Liver (tissue), 9 donors: ENCODE data around the gene MCCD1. TPM values are rescaled to one million over a fixed set of nuclear protein-coding genes. Genes with fewer than 3 reads are reported as not detected.

Source experiments
- DNase-seq: peaks from one replicate; pipeline ENCODE4 v3.0.0-alpha.2; 2017; ENCODE audit warnings: low spot score
- H3K27ac ChIP-seq, 2 donors: one replicate each; pipeline ENCODE4 v1.7.0; 2013; ENCODE audit warnings: inconsistent platforms in 2 of 2, low read length in 2 of 2, control low read depth in 1 of 2, low read depth in 1 of 2, mild to moderate bottlenecking in 1 of 2
- H3K27me3 ChIP-seq, 4 donors: one replicate each; pipeline versions ENCODE4 v1.6.1 to v1.7.0; 2013; ENCODE audit warnings: low read length in 3 of 4, inconsistent platforms in 1 of 4, mild to moderate bottlenecking in 1 of 4, moderate library complexity in 1 of 4; ENCODE audit not compliant: control insufficient read depth in 4 of 4, insufficient read depth in 4 of 4
- H3K36me3 ChIP-seq, 4 donors: one replicate each; pipeline versions ENCODE4 v1.6.1 to v1.7.0; 2013; ENCODE audit warnings: low read length in 3 of 4, mild to moderate bottlenecking in 3 of 4, low read depth in 1 of 4, moderate library complexity in 1 of 4; ENCODE audit not compliant: control insufficient read depth in 4 of 4, insufficient read depth in 3 of 4
- H3K4me1 ChIP-seq, 4 donors: one replicate each; pipeline versions ENCODE4 v1.6.1 to v1.7.0; 2013; ENCODE audit warnings: low read length in 3 of 4, mild to moderate bottlenecking in 3 of 4, moderate library complexity in 1 of 4; ENCODE audit not compliant: control insufficient read depth in 4 of 4, insufficient read depth in 4 of 4
- H3K4me3 ChIP-seq, 3 donors: one replicate each; pipeline versions ENCODE4 v1.6.1 to v1.7.0; 2013; ENCODE audit warnings: low read length in 3 of 3, control low read depth in 1 of 3, low read depth in 1 of 3, mild to moderate bottlenecking in 1 of 3
- H3K9ac ChIP-seq, 2 donors: one replicate each; pipeline ENCODE4 v1.7.0; 2013; ENCODE audit warnings: low read length in 2 of 2, mild to moderate bottlenecking in 2 of 2, moderate library complexity in 2 of 2, control low read depth in 1 of 2, low read depth in 1 of 2
- H3K9me3 ChIP-seq, 4 donors: one replicate each; pipeline versions ENCODE4 v1.6.1 to v1.7.0; 2013; ENCODE audit warnings: low read length in 3 of 4; ENCODE audit not compliant: control insufficient read depth in 4 of 4
- ATF3 ChIP-seq: IDR thresholded peaks from 2 replicates; pipeline ENCODE4 v1.6.1; 2016; ENCODE audit warnings: antibody characterized with exemption
- CTCF ChIP-seq: fragments of 150-350 bp; IDR thresholded peaks from 2 replicates; pipeline ENCODE4 v1.5.1; 2017; ENCODE audit warnings: improper control_type of control experiment, low read depth, low read length; ENCODE audit not compliant: missing input control
- EGR1 ChIP-seq, 2 donors: IDR thresholded peaks; 2 replicates each; pipeline ENCODE4 v1.6.1; 2016 to 2018; ENCODE audit warnings: antibody characterized with exemption in 2 of 2, low read depth in 2 of 2
- FOXA1 ChIP-seq: IDR thresholded peaks from 2 replicates; pipeline ENCODE4 v1.6.1; 2016; ENCODE audit warnings: antibody characterized with exemption
- GABPA ChIP-seq, 2 donors: IDR thresholded peaks in 1 of 2; conservative IDR thresholded peaks in 1 of 2; 2 replicates each; pipeline ENCODE4 v1.6.1; 2016; ENCODE audit warnings: antibody characterized with exemption in 2 of 2, mild to moderate bottlenecking in 1 of 2, moderate library complexity in 1 of 2
- HNF4A ChIP-seq, 2 donors: conservative IDR thresholded peaks; 2 replicates each; pipeline ENCODE4 v1.6.1; 2016; ENCODE audit warnings: antibody characterized with exemption in 2 of 2, mild to moderate bottlenecking in 2 of 2
- HNF4G ChIP-seq: IDR thresholded peaks from 2 replicates; pipeline ENCODE4 v1.6.1; 2016; ENCODE audit warnings: antibody characterized with exemption
- JUND ChIP-seq, 2 donors: IDR thresholded peaks; 2 replicates each; pipeline ENCODE4 v1.6.1; 2016; ENCODE audit warnings: antibody characterized with exemption in 2 of 2
- NR2F2 ChIP-seq: IDR thresholded peaks from 2 replicates; pipeline ENCODE4 v1.6.1; 2016; ENCODE audit warnings: antibody characterized with exemption
- RAD21 ChIP-seq, 2 donors: IDR thresholded peaks; 2 replicates each; pipeline ENCODE4 v1.6.1; 2016; ENCODE audit warnings: antibody characterized with exemption in 2 of 2, mild to moderate bottlenecking in 2 of 2
- REST ChIP-seq: IDR thresholded peaks from 2 replicates; pipeline ENCODE4 v1.6.1; 2016; ENCODE audit warnings: antibody characterized with exemption, mild to moderate bottlenecking
- RXRA ChIP-seq, 2 donors: IDR thresholded peaks; 2 replicates each; pipeline ENCODE4 v1.6.1; 2017 to 2018; ENCODE audit warnings: antibody characterized with exemption in 2 of 2, mild to moderate bottlenecking in 1 of 2
- SP1 ChIP-seq: IDR thresholded peaks from 2 replicates; pipeline ENCODE4 v1.6.1; 2018; ENCODE audit warnings: antibody characterized with exemption, mild to moderate bottlenecking
- YY1 ChIP-seq: IDR thresholded peaks from 2 replicates; pipeline ENCODE4 v1.6.1; 2016; ENCODE audit warnings: antibody characterized with exemption, mild to moderate bottlenecking
- WGBS: extraction: QIAGEN DNeasy Blood & Tissue Kit; methylation state at CpG from one replicate; pipeline ENCODE4 v1.1.7; 2013; 5-methylcytosine and 5-hydroxymethylcytosine counted together
- polyA plus RNA-seq, 2 donors: library from polyadenylated mRNA; stranded (reverse) in 1 of 2; unstranded in 1 of 2; fragments of 200-250 nt in 1 of 2; fragments of >200 nt in 1 of 2; fragmentation: Nextera tagmentation in 1 of 2; extraction: Ambion mirVana in 1 of 2; gene quantifications; one replicate each; pipeline versions ENCODE4 v1.2.1 to v1.2.3, GENCODE V29; 2013 to 2015
- total RNA-seq, 2 donors: library from RNA; depleted of rRNA; stranded (reverse); fragments of >200 nt; gene quantifications; one replicate each; pipeline ENCODE4 v1.2.3, GENCODE V29; 2014
- TF ChIP-seq, protein P1 (sequence below): IDR thresholded peaks from 2 replicates; pipeline ENCODE4 v1.6.1; 2016; ENCODE audit warnings: antibody characterized with exemption
- TF ChIP-seq, protein P2 (sequence below): IDR thresholded peaks from 2 replicates; pipeline ENCODE4 v1.6.1; 2016; ENCODE audit warnings: antibody characterized with exemption
- donor health status: healthy.
- donor health status: healthy.
- donor health status: healthy.
- donor health status: healthy.
- donor health status: healthy.

MCCD1 gene
- total and polyA plus RNA-seq, 4 donors, result 0.56 TPM; not detected in 3

DNA sequence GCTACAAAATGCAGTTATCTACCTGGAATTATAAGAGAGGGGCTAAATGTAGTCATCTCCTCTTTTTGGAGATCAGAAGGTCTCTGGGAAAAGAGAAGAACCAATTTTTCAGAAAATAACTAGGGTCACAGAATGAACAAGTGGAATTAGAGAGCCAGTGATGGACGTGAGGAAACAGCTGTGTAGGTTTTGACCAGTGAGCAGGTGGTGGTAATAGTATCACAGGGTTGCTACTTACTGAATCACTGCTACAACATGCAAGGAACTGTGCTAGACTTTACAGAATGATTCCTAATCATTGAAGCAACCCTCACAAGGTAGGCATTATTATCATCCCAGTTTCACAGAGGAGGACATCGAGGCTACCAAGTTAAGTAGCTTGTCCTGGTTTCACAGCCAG lies 15.9 kb downstream of the MCCD1 start:
- 71% methylated on average over 2 of the region's 2 CpGs for WGBS
- no peak overlapping the region for H3K4me3 ChIP-seq
- H3K36me3 ChIP-seq, result peaks cover 0 to 9% (median 6%) of the 10 kb centered on the region in 4 donors
- H3K27ac ChIP-seq, result no peak overlapping the region
- TF ChIP-seq, protein P1, sequence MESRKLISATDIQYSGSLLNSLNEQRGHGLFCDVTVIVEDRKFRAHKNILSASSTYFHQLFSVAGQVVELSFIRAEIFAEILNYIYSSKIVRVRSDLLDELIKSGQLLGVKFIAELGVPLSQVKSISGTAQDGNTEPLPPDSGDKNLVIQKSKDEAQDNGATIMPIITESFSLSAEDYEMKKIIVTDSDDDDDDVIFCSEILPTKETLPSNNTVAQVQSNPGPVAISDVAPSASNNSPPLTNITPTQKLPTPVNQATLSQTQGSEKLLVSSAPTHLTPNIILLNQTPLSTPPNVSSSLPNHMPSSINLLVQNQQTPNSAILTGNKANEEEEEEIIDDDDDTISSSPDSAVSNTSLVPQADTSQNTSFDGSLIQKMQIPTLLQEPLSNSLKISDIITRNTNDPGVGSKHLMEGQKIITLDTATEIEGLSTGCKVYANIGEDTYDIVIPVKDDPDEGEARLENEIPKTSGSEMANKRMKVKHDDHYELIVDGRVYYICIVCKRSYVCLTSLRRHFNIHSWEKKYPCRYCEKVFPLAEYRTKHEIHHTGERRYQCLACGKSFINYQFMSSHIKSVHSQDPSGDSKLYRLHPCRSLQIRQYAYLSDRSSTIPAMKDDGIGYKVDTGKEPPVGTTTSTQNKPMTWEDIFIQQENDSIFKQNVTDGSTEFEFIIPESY, result no peak
- H3K9me3 ChIP-seq, result no peaks in the 10 kb centered on the region
- H3K27me3 ChIP-seq, result no peaks in the 10 kb centered on the region
- H3K4me1 ChIP-seq, result peaks cover 8 to 39% (median 29%) of the 10 kb centered on the region in 4 donors
- no peak for DNase-seq
- H3K9ac ChIP-seq, result no peak overlapping the region

DNA sequence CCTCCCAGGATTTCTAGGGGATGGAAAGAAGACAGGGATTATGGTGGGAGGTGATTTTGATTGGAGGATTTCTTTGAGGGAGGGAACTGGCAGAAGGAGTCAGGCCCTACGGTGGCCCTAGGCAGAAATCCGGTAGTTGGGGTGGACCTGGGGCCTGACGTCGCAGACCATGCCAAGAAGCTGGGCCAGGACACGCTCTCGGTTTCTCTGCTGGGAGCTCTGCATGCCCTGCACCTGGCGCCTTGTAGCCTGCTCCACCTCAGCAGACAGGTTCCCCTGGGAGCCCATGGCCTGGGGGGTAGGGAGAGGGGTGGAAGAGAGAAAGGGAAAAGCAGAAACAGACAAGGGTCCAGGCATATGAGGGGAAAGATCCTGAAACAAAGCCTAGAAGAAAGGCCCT lies 16.5 kb downstream of the MCCD1 start:
- H3K4me1 ChIP-seq, result peaks cover 6 to 33% (median 23%) of the 10 kb centered on the region in 4 donors
- DNase-seq, result no peak
- no peak overlapping the region for H3K9ac ChIP-seq
- no peak overlapping the region for H3K27ac ChIP-seq
- H3K27me3 ChIP-seq, result no peaks in the 10 kb centered on the region
- TF ChIP-seq HNF4A (conservative IDR thresholded peaks at IDR 0.05) (no peak), NR2F2 (no peak), EGR1 (IDR thresholded peaks at IDR 0.05; ENCODE audit: low read depth in 2 of 2) (no peak)
- peaks cover 0 to 10% (median 4%) of the 10 kb centered on the region in 4 donors for H3K36me3 ChIP-seq
- 77% methylated on average over 7 of the region's 7 CpGs for WGBS
- no peak overlapping the region for H3K4me3 ChIP-seq
- no peaks in the 10 kb centered on the region for H3K9me3 ChIP-seq

DNA sequence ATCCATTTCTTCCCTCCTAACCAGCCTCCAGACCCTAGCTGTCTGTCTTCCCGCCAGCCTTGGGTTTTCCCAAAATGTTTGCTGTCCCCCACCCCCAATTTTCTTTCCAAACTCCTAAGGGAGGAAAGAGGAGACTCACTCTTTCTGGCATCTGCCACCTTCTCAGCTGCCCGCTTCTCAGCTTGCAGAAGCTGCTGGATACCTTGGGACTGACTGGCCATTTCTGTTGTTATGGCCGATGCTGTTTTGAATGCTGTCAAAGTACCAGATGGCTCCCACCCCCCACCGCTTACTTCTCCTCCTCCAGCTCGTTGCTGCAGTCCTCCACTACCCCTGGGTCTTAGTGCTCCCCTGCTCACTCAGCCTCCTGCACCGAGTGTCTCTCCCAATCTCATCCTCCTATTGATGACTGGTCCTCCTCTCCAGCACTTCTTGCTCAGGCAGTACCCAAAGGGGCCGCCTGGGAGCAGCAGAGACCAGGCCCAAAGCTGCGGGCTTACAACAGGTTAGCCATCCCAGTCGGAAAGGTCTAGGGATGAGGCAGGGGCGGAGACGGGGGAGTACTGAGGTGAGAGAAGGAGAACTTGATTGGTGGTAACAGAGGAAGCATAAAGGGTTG lies 17.7 kb downstream of the MCCD1 start, which contains the start of gene ATP6V1G2:
Gene ATP6V1G2 (minus strand): TSS at position 270 of the 619 bp plus-strand sequence. CDS start 49 bp downstream, at position 221.
- H3K27me3 ChIP-seq, result no peaks in the 10 kb centered on the region
- peak; percentile 88 for DNase-seq
- H3K9me3 ChIP-seq, result no peaks in the 10 kb centered on the region
- WGBS, result 10% methylated on average over 11 of the region's 11 CpGs
- H3K36me3 ChIP-seq, result peaks cover 0 to 13% (median 10%) of the 10 kb centered on the region in 4 donors
- H3K4me3 ChIP-seq, result peak within 1 kb of the TSS; percentile 15 to 78 (median 56)
- no peak for TF ChIP-seq YY1
- peak; percentile 16 for TF ChIP-seq NR2F2
- TF ChIP-seq REST, result no peak
- TF ChIP-seq GABPA (IDR thresholded peaks at IDR 0.05 in 1 of 2, conservative IDR thresholded peaks at IDR 0.05 in 1 of 2), result no peak
- no peak for TF ChIP-seq HNF4G
- no peak for TF ChIP-seq ATF3
- peak; percentile 98 for TF ChIP-seq CTCF
- TF ChIP-seq SP1, result no peak
- TF ChIP-seq, protein P2, sequence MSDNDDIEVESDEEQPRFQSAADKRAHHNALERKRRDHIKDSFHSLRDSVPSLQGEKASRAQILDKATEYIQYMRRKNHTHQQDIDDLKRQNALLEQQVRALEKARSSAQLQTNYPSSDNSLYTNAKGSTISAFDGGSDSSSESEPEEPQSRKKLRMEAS, result no peak
- no peak for TF ChIP-seq EGR1 (IDR thresholded peaks at IDR 0.05; ENCODE audit: low read depth in 2 of 2)
- peak in 1 of 2 donors; percentile 14 for TF ChIP-seq HNF4A (conservative IDR thresholded peaks at IDR 0.05)
- no peak for TF ChIP-seq JUND (IDR thresholded peaks at IDR 0.05)
- TF ChIP-seq RAD21 (IDR thresholded peaks at IDR 0.05), result peak; percentile 99 to 100
- TF ChIP-seq RXRA (IDR thresholded peaks at IDR 0.05), result peak in 1 of 2 donors; percentile 48
- no peak for TF ChIP-seq FOXA1
- H3K9ac ChIP-seq, result peak within 1 kb of the TSS; percentile 51 to 97
- peaks cover 5 to 25% (median 17%) of the 10 kb centered on the region in 4 donors for H3K4me1 ChIP-seq
- H3K27ac ChIP-seq, result peak within 1 kb of the TSS; percentile 52 to 84
